Naive B cell (primary cell): ENCODE measurements around the gene SRSF12. TPM values are rescaled to one million over a fixed set of nuclear protein-coding genes. Genes with fewer than 3 reads are reported as not detected.
"Not testable (repeated sequence)": the region's sequence is repeated elsewhere in the genome, so short reads cannot be mapped to it uniquely, and the experiment has no call there.

Source experiments
- ATAC-seq, 2 donors: fragments of 150-1000 bp; cut with Tn5 transposase; 2 replicates each; pipeline ENCODE4 v1.10.0; 2021; ENCODE audit warnings: low read depth in 2 of 2, mild to moderate bottlenecking in 2 of 2, moderate library complexity in 2 of 2
- DNase-seq: peaks from one replicate; pipeline ENCODE4 v3.0.0; 2022
- H3K27ac Mint-ChIP-seq, 6 donors: one replicate each; pipeline ENCODE4 v1.8.0; 2020 to 2022; ENCODE audit warnings: mild to moderate bottlenecking in 6 of 6, mixed read lengths in 6 of 6, moderate library complexity in 5 of 6, inconsistent platforms in 2 of 6
- H3K27me3 Mint-ChIP-seq, 3 donors: one replicate each; pipeline ENCODE4 v1.8.0; 2021 to 2022; ENCODE audit warnings: mixed read lengths in 3 of 3, mild to moderate bottlenecking in 1 of 3
- H3K36me3 Mint-ChIP-seq, 2 donors: one replicate each; pipeline ENCODE4 v1.8.0; 2020 to 2022; ENCODE audit warnings: mixed read lengths in 2 of 2, inconsistent platforms in 1 of 2, mild to moderate bottlenecking in 1 of 2
- H3K4me1 Mint-ChIP-seq, 3 donors: one replicate each; pipeline ENCODE4 v1.8.0; 2020 to 2022; ENCODE audit warnings: mixed read lengths in 3 of 3, inconsistent platforms in 1 of 3, mild to moderate bottlenecking in 1 of 3, moderate library complexity in 1 of 3
- H3K4me3 Mint-ChIP-seq, 8 donors: one replicate each; pipeline ENCODE4 v1.8.0; 2020 to 2022; ENCODE audit warnings: mild to moderate bottlenecking in 8 of 8, mixed read lengths in 8 of 8, moderate library complexity in 8 of 8, inconsistent platforms in 2 of 8
- H3K9me3 Mint-ChIP-seq, 7 donors: one replicate each; pipeline ENCODE4 v1.8.0; 2020 to 2022; ENCODE audit warnings: mixed read lengths in 7 of 7, mild to moderate bottlenecking in 5 of 7, inconsistent platforms in 2 of 7, moderate library complexity in 1 of 7
- polyA plus RNA-seq, 6 donors: library from polyadenylated mRNA; unstranded; fragments of 300-500 nt; fragmentation: Illumina TruSeq; gene quantifications; one replicate each; pipeline ENCODE4 v1.2.3, GENCODE V29; 2021; ENCODE audit warnings: low read depth in 6 of 6

SRSF12 gene
- polyA plus RNA-seq, 6 donors from 2014 or later, result 0.06 to 0.92 (median 0.32) TPM; not detected in 1

DNA sequence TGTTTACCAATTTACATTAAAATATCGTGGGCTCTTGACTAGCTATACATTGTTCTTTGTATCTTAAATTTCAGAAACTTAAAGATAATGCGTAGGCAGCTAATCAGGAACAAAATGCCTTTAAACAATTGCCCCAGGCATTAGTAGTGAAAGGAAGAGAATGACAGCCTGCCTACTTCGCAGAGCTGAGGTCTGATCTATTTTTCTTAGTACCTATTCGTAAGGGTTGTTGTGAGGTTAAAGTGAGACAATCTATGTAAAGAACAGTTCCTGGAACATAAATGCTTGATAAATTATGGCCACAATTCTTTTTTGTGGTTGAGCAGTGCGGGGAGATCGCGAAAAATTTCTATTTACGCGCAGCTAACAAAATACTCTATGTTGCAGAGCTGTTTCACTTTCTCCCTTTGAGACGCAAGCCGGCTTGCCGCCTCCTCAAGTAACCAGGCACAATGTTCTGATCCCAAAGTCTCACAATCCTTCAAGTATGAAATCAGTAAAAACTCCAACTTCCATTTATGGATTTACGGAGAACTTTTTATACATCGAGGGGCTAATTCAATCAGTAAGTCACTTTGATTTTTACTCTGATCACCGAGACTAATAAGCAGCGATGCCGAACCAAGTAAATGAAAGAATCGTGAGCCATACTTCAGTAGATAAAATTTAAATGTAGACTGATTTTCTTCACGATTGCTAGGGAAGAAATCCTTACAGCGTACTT lies 38.2 kb downstream of the SRSF12 start:
- H3K27ac Mint-ChIP-seq, result peak overlapping the region; percentile 95 to 99 (median 98)
- DNase-seq, result peak; percentile 40
- H3K27me3 Mint-ChIP-seq, result no peaks in the 10 kb centered on the region
- peaks cover 25 to 29% (median 28%) of the 10 kb centered on the region in 3 donors for H3K4me1 Mint-ChIP-seq
- H3K4me3 Mint-ChIP-seq, result peak overlapping the region; percentile 85 to 99 (median 95)
- ATAC-seq, result no peak
- no peaks in the 10 kb centered on the region for H3K9me3 Mint-ChIP-seq
- H3K36me3 Mint-ChIP-seq, result peaks cover 9 to 16% of the 10 kb centered on the region in 2 donors

DNA sequence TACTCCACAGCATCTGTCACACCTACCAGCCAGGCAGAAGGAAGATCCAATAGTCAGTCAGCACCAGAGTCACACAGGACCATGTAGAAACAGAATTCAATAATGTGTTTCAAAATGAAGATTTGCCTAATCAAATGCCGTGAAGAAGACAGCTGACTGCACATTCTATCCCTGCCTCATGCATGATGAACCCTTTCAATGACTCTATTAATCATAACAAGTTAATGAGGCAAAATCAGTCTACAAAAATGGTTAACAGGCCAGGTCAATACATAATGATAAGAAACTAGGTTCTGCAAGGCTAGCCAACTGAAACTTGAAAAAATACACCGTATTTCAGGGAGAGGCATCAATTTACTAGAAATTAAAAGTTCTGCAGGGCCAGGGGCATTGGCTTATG lies 44.0 kb downstream of the SRSF12 start:
- Mint-ChIP-seq H3K4me3 (peak overlapping the region in 1 of 8 donors; percentile 42), H3K4me1 (peaks cover 0 to 11% (median 9%) of the 10 kb centered on the region in 3 donors), H3K27me3 (peaks cover 0 to 8% (median 6%) of the 10 kb centered on the region in 3 donors), H3K27ac (peak overlapping the region in 2 of 6 donors; percentile 57 to 64), H3K9me3 (peaks cover 0 to 8% (median 0%) of the 10 kb centered on the region in 7 donors), H3K36me3 (no peaks in the 10 kb centered on the region)
- DNase-seq, result no peak
- ATAC-seq, result no peak

DNA sequence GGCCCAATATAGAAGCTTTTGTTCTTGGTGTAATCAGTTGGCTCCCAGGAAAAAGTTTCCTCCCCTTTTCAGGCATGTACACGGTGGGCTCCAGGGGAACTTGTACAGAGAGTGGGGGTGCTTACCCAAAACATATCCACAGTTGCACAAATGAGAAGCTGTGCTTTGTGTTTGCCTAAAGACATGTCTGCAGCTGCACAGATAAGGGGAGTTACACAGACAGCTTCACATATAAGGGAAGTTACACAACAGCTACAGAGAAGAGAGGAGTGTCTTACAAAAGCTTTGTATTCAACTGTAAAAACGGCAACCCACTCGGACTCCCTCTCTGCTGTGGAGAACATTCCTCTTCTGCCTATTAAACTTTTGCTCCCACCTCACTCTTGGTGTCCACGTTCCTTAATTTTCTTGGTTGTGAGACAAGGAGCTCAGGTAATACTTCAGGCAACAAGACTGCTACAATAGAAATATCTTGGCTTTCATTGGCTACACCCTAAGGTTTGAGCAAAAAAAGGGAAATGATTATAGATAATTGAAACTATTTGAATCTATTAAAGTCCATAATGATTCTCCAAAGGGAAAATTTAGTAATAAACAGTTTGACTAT lies 44.8 kb downstream of the SRSF12 start:
- Mint-ChIP-seq H3K36me3 (no peaks in the 10 kb centered on the region), H3K9me3 (peaks cover 0 to 8% (median 0%) of the 10 kb centered on the region in 7 donors), H3K4me1 (peaks cover 0 to 9% (median 7%) of the 10 kb centered on the region in 3 donors), H3K4me3 (peak overlapping the region in 1 of 8 donors; percentile 53), H3K27ac (peak overlapping the region in 1 of 6 donors; percentile 19), H3K27me3 (peaks cover 0 to 8% (median 6%) of the 10 kb centered on the region in 3 donors)
- ATAC-seq (peak in 1 of 2 donors; percentile 69), DNase-seq (no peak)

DNA sequence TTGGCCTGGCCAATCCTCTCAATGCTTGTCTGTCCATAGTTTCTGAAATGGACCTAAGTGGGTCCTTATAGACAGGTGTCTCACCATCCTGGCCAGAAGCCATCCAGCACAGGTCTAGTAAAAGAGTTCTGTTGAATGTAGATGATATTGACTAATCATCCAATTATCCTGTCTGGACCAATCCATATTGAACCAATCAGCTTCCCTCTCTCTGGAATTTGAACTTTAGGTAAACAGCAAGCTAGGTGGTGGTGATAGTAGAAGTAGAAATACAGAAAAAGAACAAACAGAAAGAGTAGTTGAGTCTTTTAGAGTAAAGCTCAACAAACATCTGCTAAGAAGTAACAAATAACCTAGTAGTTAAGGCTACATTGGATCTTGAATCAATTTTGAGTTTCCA lies 46.8 kb downstream of the SRSF12 start:
- ATAC-seq (no peak), DNase-seq (no peak)
- Mint-ChIP-seq H3K9me3 (peaks cover 0 to 8% (median 0%) of the 10 kb centered on the region in 7 donors), H3K4me1 (peaks cover 0 to 9% (median 7%) of the 10 kb centered on the region in 3 donors), H3K27ac (no peak overlapping the region), H3K27me3 (peaks cover 8 to 10% (median 8%) of the 10 kb centered on the region in 3 donors), H3K4me3 (no peak overlapping the region), H3K36me3 (no peaks in the 10 kb centered on the region)

DNA sequence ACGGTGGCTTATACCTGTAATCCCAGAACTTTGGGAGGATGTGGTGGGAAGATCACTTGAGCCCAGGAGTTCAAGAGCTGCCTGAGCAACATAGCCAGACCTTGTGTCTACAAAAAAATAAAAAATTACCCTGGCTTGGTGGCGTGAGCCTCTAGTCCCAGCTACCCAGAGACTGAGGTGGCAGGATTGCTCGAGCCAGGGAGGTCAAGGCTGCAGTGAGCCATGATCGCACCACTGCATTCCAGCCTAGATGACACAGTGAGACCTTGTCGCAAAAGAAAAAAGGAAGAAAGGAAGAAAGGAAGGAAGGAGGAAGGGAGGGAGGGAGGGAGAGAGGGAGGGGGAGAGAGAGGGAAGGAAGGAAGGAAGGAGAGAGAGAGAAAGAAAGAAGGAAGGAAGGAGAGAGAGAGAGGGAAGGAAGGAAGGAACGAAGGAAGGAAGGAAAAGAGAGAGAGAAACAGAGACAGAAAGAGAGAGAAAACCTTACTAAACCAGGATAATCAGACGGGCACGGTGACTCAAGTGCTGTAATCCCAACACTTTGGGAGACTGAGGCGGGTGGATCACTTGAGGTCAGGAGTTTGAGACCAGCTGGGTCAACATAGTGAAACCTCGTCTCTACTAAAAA lies 48.2 kb downstream of the SRSF12 start:
- ATAC-seq (no peak), DNase-seq (no peak)
- Mint-ChIP-seq H3K9me3 (peaks cover 0 to 8% (median 0%) of the 10 kb centered on the region in 7 donors), H3K4me1 (peaks cover 0 to 9% (median 5%) of the 10 kb centered on the region in 3 donors), H3K27me3 (peaks cover 8 to 10% (median 8%) of the 10 kb centered on the region in 3 donors), H3K27ac (no peak overlapping the region), H3K36me3 (no peaks in the 10 kb centered on the region), H3K4me3 (no peak overlapping the region)

DNA sequence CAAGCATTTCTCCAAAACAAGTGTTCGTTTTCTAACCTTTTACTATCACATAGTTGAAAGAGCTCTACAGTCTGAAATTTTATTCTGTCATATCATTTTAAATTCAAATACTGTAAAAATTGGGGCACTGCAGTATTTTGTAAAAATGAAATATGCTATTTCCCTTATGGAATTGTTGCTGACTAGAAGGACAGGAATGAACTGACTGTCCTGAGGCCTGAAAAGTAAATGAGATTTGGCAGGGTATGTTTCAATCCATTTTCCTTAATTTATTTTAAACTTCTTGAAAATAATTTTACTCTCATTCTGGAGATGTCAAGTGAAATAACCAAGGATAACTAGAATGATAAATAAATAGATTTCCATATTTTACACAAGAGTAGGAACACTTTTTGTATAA lies 49.2 kb downstream of the SRSF12 start:
- no peak overlapping the region for H3K4me3 Mint-ChIP-seq
- H3K27me3 Mint-ChIP-seq, result peaks cover 8 to 10% (median 8%) of the 10 kb centered on the region in 3 donors
- ATAC-seq (no peak), DNase-seq (no peak)
- H3K4me1 Mint-ChIP-seq, result peaks cover 0 to 15% (median 6%) of the 10 kb centered on the region in 3 donors
- H3K9me3 Mint-ChIP-seq, result peaks cover 0 to 8% (median 0%) of the 10 kb centered on the region in 7 donors
- no peak overlapping the region for H3K27ac Mint-ChIP-seq
- H3K36me3 Mint-ChIP-seq, result no peaks in the 10 kb centered on the region

DNA sequence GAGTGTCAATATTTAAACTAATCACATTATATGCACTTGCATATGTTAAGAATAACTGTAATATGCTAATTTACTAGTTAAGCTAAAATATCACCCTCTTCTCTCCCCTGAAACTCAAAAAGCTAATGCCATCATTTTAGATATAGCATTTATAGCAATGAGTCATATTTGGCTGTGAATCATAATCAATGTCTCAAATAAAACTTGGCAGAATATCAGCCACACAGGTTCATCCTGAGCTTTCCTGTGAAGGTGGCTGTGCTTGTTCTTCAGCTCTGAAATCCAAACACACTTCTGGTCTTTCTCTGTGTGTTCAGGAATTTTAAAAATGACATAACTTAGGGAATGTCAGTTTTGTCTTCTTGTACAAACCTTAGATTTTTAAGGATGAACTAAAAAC lies 50.1 kb downstream of the SRSF12 start:
- no peaks in the 10 kb centered on the region for H3K36me3 Mint-ChIP-seq
- ATAC-seq (no peak), DNase-seq (no peak)
- peaks cover 0 to 10% (median 1%) of the 10 kb centered on the region in 3 donors for H3K4me1 Mint-ChIP-seq
- peaks cover 0 to 5% (median 0%) of the 10 kb centered on the region in 7 donors for H3K9me3 Mint-ChIP-seq
- H3K27ac Mint-ChIP-seq, result peak overlapping the region in 1 of 6 donors; percentile 47
- H3K27me3 Mint-ChIP-seq, result peaks cover 8 to 10% (median 8%) of the 10 kb centered on the region in 3 donors
- no peak overlapping the region for H3K4me3 Mint-ChIP-seq

DNA sequence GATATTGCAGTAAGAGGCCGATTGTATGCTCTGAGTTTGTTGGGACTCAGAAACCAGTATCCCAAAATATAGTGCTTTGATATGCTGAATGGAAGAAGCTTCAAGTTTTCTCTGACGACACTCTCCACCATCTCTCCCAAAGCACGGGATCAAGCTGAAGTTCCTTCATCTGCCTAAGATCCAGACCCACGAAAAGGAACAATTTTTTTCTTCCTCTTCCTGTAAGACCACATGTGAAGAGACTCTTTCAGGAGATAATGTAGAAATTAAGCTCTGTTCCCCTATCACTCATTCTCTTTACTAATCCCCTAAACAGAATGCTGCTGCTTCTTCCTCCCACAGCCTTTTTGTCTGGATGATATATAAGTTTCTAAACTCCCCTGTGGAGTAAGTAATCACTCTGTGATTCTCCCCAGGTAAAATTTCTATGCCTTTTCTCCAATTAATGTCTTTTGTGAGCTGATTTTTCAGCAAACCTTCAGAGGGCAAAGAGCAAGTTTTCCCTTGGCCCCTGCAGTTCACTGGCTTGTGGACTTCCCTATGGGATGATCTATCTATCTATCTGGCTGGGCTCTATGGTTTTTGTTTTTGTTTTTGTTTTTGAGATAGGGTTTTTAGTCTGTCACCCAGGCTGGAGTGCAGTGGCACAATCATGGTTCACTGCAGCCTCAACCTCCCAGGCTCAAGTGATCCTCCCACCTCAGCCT lies 50.8 kb downstream of the SRSF12 start:
- H3K27ac Mint-ChIP-seq, result peak overlapping the region in 2 of 6 donors; percentile 16 to 37
- no peak overlapping the region for H3K4me3 Mint-ChIP-seq
- H3K27me3 Mint-ChIP-seq, result peaks cover 8 to 10% (median 8%) of the 10 kb centered on the region in 3 donors
- ATAC-seq (no peak), DNase-seq (no peak)
- H3K9me3 Mint-ChIP-seq, result no peaks in the 10 kb centered on the region
- peaks cover 0 to 6% (median 1%) of the 10 kb centered on the region in 3 donors for H3K4me1 Mint-ChIP-seq
- no peaks in the 10 kb centered on the region for H3K36me3 Mint-ChIP-seq

DNA sequence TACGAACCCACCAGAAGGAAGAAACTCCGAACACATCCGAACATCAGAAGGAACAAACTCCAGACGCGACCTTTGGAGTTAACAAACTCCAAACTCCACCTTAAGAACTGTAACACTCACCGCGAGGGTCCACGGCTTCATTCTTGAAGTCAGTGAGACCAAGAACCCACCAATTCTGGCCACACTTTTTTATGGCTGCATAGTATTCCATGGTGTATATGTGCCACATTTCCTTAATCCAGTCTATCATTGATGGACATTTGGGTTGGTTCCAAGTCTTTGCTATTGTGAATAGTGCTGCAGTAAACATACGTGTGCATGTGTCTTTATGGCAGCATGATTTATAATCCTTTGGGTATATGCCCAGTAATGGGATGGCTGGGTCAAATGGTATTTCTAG lies 51.8 kb downstream of the SRSF12 start:
- not testable (repeated sequence) for ATAC-seq, H3K27me3 Mint-ChIP-seq, DNase-seq, H3K9me3 Mint-ChIP-seq, H3K36me3 Mint-ChIP-seq, H3K27ac Mint-ChIP-seq, H3K4me1 Mint-ChIP-seq, H3K4me3 Mint-ChIP-seq

DNA sequence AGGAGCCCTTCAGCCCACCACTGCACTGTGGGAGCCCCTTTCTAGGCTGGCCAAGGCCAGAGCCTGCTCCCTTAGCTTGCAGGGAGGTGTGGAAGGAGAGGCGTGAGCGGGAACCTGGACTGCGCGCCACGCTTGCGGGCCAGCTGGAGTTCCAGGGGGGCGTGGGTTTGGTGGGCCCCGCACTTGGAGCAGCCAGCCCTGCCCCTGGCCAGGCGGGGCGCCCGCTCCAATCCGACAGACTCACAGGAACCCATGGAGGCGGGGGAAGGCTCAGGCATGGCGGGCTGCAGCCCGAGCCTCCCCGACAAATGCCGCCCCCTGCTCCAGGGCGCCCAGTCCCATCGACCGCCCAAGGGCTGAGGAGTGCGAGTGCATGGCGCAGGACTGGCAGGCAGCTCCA lies 52.9 kb downstream of the SRSF12 start:
- not testable (repeated sequence) for H3K27me3 Mint-ChIP-seq, H3K9me3 Mint-ChIP-seq, H3K36me3 Mint-ChIP-seq, H3K4me1 Mint-ChIP-seq, DNase-seq, H3K4me3 Mint-ChIP-seq, ATAC-seq
- peak overlapping the region in 1 of 6 donors; percentile 20 for H3K27ac Mint-ChIP-seq

DNA sequence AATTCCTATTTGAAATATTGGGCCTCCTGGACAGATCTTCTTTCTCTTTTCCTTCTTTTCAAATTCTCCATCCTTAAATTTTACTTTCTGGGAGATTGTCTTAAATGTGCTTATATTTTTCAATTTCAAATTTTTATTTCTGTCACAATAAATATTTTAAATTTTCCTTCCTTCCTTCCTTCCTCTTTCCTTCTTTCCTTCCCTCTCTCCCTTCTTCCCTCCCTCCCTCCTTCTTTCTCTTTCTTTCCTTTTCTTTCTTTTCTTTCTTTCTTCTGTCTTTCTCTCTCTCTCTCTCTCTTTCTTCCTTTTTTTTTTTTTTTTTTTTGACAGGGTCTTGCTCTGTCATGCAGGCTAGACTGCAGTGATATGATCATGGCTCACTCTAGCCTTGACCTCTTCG lies 54.0 kb downstream of the SRSF12 start:
- Mint-ChIP-seq H3K27me3 (peaks cover 0 to 8% (median 6%) of the 10 kb centered on the region in 3 donors), H3K9me3 (no peaks in the 10 kb centered on the region), H3K27ac (peak overlapping the region in 2 of 6 donors; percentile 43 to 60), H3K36me3 (no peaks in the 10 kb centered on the region), H3K4me1 (peaks cover 0 to 6% (median 1%) of the 10 kb centered on the region in 3 donors), H3K4me3 (peak overlapping the region in 1 of 8 donors; percentile 15)
- no peak for DNase-seq
- ATAC-seq, result no peak

DNA sequence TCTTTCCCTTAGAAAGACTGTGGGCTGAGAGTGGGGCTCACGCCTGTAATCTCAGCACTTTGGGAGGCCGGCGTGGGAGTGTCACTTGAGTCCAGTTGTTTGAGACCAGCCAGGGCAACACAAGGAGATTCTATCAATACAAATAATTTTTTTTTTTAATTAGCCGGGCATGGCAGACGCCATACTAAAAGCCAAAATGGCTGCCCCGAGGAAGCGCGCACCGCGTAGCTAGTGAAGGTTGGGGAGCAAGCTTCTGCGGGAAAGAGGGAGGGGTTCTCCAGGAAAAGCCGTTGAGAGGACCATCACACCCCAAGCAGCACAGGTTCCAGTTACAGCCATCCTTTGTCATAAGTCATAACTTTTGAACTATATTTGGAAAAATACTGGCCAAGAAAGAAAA lies 58.6 kb downstream of the SRSF12 start:
- Mint-ChIP-seq H3K27ac (no peak overlapping the region), H3K4me3 (no peak overlapping the region), H3K4me1 (peaks cover 0 to 5% (median 1%) of the 10 kb centered on the region in 3 donors), H3K9me3 (peaks cover 0 to under 1% (median 0%) of the 10 kb centered on the region in 7 donors), H3K27me3 (peaks cover 0 to 8% (median 0%) of the 10 kb centered on the region in 3 donors), H3K36me3 (no peaks in the 10 kb centered on the region)
- ATAC-seq (no peak), DNase-seq (no peak)

DNA sequence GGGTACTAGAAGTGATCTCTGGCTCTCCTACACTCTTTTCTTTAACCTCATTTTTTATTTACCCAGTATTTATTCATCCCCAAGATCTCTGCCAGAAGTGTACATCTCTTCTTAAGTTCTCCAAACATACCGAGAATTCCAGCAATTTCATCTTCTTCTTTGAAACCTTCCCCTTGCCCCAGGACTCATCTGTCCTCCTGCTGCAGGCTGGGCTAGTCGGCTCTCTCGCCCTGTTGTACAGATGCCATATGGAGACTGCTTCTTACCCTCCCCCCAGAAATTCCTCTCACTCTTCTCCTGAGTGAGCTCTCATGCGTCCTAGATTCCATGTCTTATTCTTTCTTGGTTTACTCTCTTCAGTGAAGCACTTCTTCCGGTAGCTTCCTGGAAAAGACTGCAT lies 59.2 kb downstream of the SRSF12 start:
- no peaks in the 10 kb centered on the region for H3K4me1 Mint-ChIP-seq
- H3K4me3 Mint-ChIP-seq, result no peak overlapping the region
- ATAC-seq (no peak), DNase-seq (no peak)
- peaks cover 0 to 8% (median 0%) of the 10 kb centered on the region in 3 donors for H3K27me3 Mint-ChIP-seq
- peak overlapping the region in 2 of 6 donors; percentile 62 to 84 for H3K27ac Mint-ChIP-seq
- no peaks in the 10 kb centered on the region for H3K36me3 Mint-ChIP-seq
- peaks cover 0 to 5% (median 0%) of the 10 kb centered on the region in 7 donors for H3K9me3 Mint-ChIP-seq
